ENCODE results near the gene GSS.
A peak's percentile ranks its signal among the peaks of the same experiment; 100 is the strongest.
"Not testable (repeated sequence)": the region's sequence is repeated elsewhere in the genome, so short reads cannot be mapped to it uniquely, and the experiment has no call there.

Gene GSS

GRCh38 chr20:34922654-34923381, 32.8 kb downstream of the GSS start:
- Mint-ChIP-seq H3K36me3 (peaks cover 4% of the 10 kb centered on the region), H3K4me1 (peaks cover 38% of the 10 kb centered on the region), H3K9me3 (no peaks in the 10 kb centered on the region), H3K27ac (no peak overlapping the region), H3K4me3 (no peak overlapping the region)
- DNase-seq (ENCODE audit: low spot score in 2 of 2), result no peak
- ATAC-seq, result no peak

GRCh38 chr20:34921436-34921835, 34.2 kb downstream of the GSS start:
- H3K4me1 Mint-ChIP-seq, result peaks cover 39% of the 10 kb centered on the region
- H3K4me3 Mint-ChIP-seq, result no peak overlapping the region
- no peaks in the 10 kb centered on the region for H3K9me3 Mint-ChIP-seq
- no peak overlapping the region for H3K27ac Mint-ChIP-seq
- ATAC-seq (peak; percentile 50), DNase-seq (ENCODE audit: low spot score in 2 of 2) (no peak)
- H3K36me3 Mint-ChIP-seq, result peaks cover 4% of the 10 kb centered on the region

- no peak overlapping the region for H3K27ac Mint-ChIP-seq
These were observed 35.6 kb downstream of the GSS start for GRCh38 chr20:34920055-34920454.

GRCh38 chr20:34916774-34917354, 38.7 kb downstream of the GSS start:
- DNase-seq (ENCODE audit: low spot score in 2 of 2) (no peak), ATAC-seq (no peak)
- Mint-ChIP-seq H3K4me1 (peaks cover 32% of the 10 kb centered on the region), H3K27ac (no peak overlapping the region), H3K36me3 (no peaks in the 10 kb centered on the region), H3K9me3 (no peaks in the 10 kb centered on the region), H3K4me3 (no peak overlapping the region)

More at GRCh38 chr20:34920055-34920454, 35.6 kb downstream of the GSS start:
- no peaks in the 10 kb centered on the region for H3K36me3 Mint-ChIP-seq
- no peaks in the 10 kb centered on the region for H3K9me3 Mint-ChIP-seq
- peaks cover 32% of the 10 kb centered on the region for H3K4me1 Mint-ChIP-seq
- H3K4me3 Mint-ChIP-seq, result no peak overlapping the region
- ATAC-seq (peak; percentile 82), DNase-seq (ENCODE audit: low spot score in 2 of 2) (no peak)

GRCh38 chr20:34915749-34916455, 39.7 kb downstream of the GSS start:
- H3K9me3 Mint-ChIP-seq, result no peaks in the 10 kb centered on the region
- H3K27ac Mint-ChIP-seq, result no peak overlapping the region
- H3K4me1 Mint-ChIP-seq, result peaks cover 26% of the 10 kb centered on the region
- DNase-seq (ENCODE audit: low spot score in 2 of 2) (no peak), ATAC-seq (no peak)
- no peaks in the 10 kb centered on the region for H3K36me3 Mint-ChIP-seq
- H3K4me3 Mint-ChIP-seq, result no peak overlapping the region

GRCh38 chr20:34915131-34915530, 40.5 kb downstream of the GSS start:
- Mint-ChIP-seq H3K4me1 (peaks cover 19% of the 10 kb centered on the region), H3K36me3 (no peaks in the 10 kb centered on the region), H3K27ac (peak overlapping the region; percentile 6), H3K9me3 (no peaks in the 10 kb centered on the region), H3K4me3 (no peak overlapping the region)
- ATAC-seq, result no peak
- no peak for DNase-seq (ENCODE audit: low spot score in 2 of 2)

- ATAC-seq (no peak), DNase-seq (ENCODE audit: low spot score in 2 of 2) (no peak)
- H3K4me3 Mint-ChIP-seq, result no peak overlapping the region
- H3K27ac Mint-ChIP-seq, result no peak overlapping the region
- no peaks in the 10 kb centered on the region for H3K36me3 Mint-ChIP-seq
- H3K9me3 Mint-ChIP-seq, result no peaks in the 10 kb centered on the region
- peaks cover 6% of the 10 kb centered on the region for H3K4me1 Mint-ChIP-seq
These were observed 47.8 kb downstream of the GSS start for GRCh38 chr20:34907616-34908469.

- ATAC-seq (no peak), DNase-seq (ENCODE audit: low spot score in 2 of 2) (no peak)
- Mint-ChIP-seq H3K9me3 (no peaks in the 10 kb centered on the region), H3K27ac (no peak overlapping the region), H3K36me3 (no peaks in the 10 kb centered on the region), H3K4me3 (no peak overlapping the region), H3K4me1 (peaks cover 6% of the 10 kb centered on the region)
These were observed 51.4 kb downstream of the GSS start for GRCh38 chr20:34904202-34904621.

- not testable (repeated sequence) for H3K9me3 Mint-ChIP-seq; H3K36me3 Mint-ChIP-seq; H3K4me3 Mint-ChIP-seq; ATAC-seq; H3K4me1 Mint-ChIP-seq; H3K27ac Mint-ChIP-seq; DNase-seq (ENCODE audit: low spot score in 2 of 2)
These were observed 56.9 kb downstream of the GSS start for GRCh38 chr20:34898731-34899130.

- H3K36me3 Mint-ChIP-seq; H3K9me3 Mint-ChIP-seq; ATAC-seq; H3K27ac Mint-ChIP-seq; DNase-seq (ENCODE audit: low spot score in 2 of 2); H3K4me3 Mint-ChIP-seq; H3K4me1 Mint-ChIP-seq: not testable (repeated sequence)
These were observed 57.5 kb downstream of the GSS start for GRCh38 chr20:34898129-34898528.

- no peak overlapping the region for H3K27ac Mint-ChIP-seq
- H3K4me1 Mint-ChIP-seq, result peaks cover 13% of the 10 kb centered on the region
- no peaks in the 10 kb centered on the region for H3K9me3 Mint-ChIP-seq
- no peak overlapping the region for H3K4me3 Mint-ChIP-seq
- H3K36me3 Mint-ChIP-seq, result no peaks in the 10 kb centered on the region
- ATAC-seq, result no peak
- DNase-seq (ENCODE audit: low spot score in 2 of 2), result no peak
These were observed 59.5 kb downstream of the GSS start for GRCh38 chr20:34896086-34896621.

GRCh38 chr20:34895465-34895864, 60.1 kb downstream of the GSS start:
- no peak overlapping the region for H3K27ac Mint-ChIP-seq
- no peaks in the 10 kb centered on the region for H3K36me3 Mint-ChIP-seq
- DNase-seq (ENCODE audit: low spot score in 2 of 2) (no peak), ATAC-seq (no peak)
- H3K4me3 Mint-ChIP-seq, result no peak overlapping the region
- H3K9me3 Mint-ChIP-seq, result no peaks in the 10 kb centered on the region
- peaks cover 20% of the 10 kb centered on the region for H3K4me1 Mint-ChIP-seq

- H3K27ac Mint-ChIP-seq, result no peak overlapping the region
- H3K4me3 Mint-ChIP-seq, result no peak overlapping the region
- ATAC-seq, result no peak
- peaks cover 25% of the 10 kb centered on the region for H3K4me1 Mint-ChIP-seq
- no peaks in the 10 kb centered on the region for H3K36me3 Mint-ChIP-seq
- DNase-seq (ENCODE audit: low spot score in 2 of 2), result no peak
- no peaks in the 10 kb centered on the region for H3K9me3 Mint-ChIP-seq
These were observed 60.9 kb downstream of the GSS start for GRCh38 chr20:34894723-34895122.

- Mint-ChIP-seq H3K36me3 (no peaks in the 10 kb centered on the region), H3K27ac (peak overlapping the region; percentile 39), H3K4me3 (no peak overlapping the region), H3K9me3 (no peaks in the 10 kb centered on the region), H3K4me1 (peaks cover 30% of the 10 kb centered on the region)
- ATAC-seq, result no peak
- no peak for DNase-seq (ENCODE audit: low spot score in 2 of 2)
These were observed 62.9 kb downstream of the GSS start for GRCh38 chr20:34892671-34893070.
